IPS DF 19.7 (cell line): ENCODE data around the gene SCRT2.
"Not testable (repeated sequence)": the region's sequence is repeated elsewhere in the genome, so short reads cannot be mapped to it uniquely, and the experiment has no call there.

ENCODE experiments used
- DNase-seq: peaks from one replicate; pipeline ENCODE4 v3.0.0-alpha.2; 2013; ENCODE audit warnings: low read depth, low spot score

Gene SCRT2

DNA sequence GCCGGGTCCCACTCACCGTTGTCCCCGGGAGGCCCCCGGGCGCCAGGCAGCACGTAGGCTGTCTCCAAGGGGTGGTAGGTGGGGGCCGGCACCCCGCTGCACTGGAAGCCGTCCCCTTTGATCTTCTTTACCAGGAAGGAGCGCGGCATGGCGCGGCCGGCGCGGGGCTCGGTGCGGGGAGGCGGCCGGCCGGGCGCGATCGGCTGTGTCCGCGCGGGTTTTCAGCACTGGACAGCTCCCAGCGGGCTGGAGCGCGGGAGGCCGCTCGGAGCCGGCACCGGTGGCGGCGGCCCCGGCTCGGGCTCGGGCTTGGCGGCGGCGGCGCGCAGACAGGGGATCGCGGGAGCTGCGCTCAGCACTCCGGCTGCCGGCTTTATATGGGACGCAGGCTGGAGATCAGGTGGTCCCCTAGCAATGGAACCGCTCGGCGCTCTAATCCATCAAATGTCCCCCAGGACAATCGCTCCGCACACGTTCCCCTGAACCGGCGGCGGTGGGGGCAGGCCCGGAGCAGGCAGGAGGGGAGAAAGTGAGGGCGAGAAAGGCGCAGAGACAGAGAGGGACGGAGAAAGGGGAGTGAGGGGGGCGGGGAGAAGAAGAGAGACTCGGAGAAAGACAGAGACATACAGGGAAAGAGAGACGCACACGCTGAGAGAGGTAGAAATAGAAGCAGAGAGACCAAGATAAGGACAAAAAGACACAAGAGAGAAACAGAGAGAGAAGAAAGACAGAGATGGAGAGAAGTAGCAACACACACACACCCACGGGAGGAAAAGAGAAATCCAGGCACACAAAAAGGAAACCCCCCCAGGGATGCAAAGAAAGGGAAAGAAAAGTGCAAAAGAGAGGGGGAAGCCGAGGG lies at the start of gene SCRT2:
SCRT2 (minus strand) TSS at position 350 of the 862 bp plus-strand sequence; CDS start at position 149, 201 bp downstream.
- DNase-seq: no peak

GRCh38 chr20:724797-725196 lies 49.2 kb upstream of the SCRT2 start:
- DNase-seq: not testable (repeated sequence)

- no peak for DNase-seq
Measured at GRCh38 chr20:723756-724155, 48.2 kb upstream of the SCRT2 start.

DNA sequence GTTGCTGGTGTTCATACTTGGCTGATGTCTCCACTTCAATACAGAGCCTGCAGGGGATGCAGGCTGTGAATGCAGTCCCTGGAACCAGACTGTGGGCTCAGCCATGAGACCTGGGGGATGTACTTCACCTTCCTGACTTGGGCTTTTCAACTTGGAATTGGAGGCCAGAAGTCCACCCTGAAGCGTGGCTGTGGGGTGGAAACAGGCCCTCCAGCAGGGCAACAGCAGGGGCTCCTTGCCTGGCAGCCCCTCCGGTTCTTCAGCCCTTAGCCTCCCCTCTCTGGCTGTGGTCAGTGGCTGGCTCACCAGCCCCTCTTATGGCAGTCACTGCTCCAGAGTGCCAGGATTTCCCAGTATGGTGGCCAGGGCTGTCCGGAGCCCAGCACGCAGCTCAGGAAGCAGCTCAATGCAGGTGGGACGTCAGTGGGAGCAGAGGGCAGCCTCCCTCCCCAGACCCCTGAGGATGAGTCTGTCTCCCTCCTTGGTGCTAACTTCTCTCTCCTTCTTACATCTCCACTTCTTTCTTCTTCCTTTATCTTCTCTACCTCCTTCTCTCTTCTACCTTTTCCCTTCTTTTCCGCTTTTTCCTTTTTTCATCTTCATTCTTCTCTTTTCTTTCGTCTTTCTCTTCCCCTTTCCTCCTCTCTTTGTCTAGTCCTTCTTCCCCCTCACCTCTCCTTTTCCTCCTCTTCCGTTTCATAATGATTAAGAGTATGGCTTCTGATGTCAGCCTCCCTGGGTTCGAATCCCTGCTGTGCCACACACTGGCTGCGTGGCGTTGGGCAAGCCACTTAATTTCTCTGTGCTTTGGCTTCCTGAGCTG lies 47.4 kb upstream of the SCRT2 start:
- no peak for DNase-seq

DNA sequence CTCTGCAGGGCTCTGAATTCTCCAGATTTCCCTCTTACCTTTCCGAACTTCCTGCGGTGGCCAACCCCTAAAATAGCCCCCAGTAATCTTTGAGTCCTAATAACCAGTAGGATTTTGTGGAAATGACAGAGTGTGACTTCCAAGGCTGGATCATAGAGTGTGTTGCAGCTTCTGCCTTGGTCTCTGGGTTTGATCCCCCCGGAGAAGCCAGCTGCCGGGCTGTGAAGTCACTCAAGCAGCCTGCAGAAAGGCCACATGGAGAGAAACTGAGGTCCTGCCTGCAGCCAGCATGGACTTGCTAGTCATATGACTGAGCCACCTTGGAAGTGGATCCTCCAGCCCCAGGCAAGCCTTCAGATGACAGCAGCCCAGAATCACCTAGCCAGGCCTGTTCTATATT lies 46.3 kb upstream of the SCRT2 start:
- no peak for DNase-seq

- DNase-seq: no peak
Measured at GRCh38 chr20:719816-720215, 44.2 kb upstream of the SCRT2 start.

DNA sequence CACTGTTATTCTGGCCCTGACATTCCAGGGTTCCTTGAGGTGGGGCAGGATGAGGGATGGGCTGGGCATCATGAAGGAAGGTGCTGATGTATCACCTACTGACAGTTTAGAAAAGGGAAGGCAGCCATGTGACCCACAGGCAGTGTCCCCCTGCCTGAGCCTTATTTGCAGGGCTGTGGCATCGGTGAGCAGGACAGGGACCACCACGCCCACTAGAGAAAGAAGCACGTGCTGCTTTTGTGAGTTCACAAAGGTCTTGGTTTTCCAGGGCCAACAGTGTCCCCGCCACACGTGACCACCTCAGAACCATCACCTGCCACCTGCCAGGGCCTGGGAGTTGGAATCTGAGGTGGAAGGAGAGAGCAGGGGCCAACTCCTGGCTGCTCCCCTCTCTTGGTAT lies 43.5 kb upstream of the SCRT2 start:
- no peak for DNase-seq

DNA sequence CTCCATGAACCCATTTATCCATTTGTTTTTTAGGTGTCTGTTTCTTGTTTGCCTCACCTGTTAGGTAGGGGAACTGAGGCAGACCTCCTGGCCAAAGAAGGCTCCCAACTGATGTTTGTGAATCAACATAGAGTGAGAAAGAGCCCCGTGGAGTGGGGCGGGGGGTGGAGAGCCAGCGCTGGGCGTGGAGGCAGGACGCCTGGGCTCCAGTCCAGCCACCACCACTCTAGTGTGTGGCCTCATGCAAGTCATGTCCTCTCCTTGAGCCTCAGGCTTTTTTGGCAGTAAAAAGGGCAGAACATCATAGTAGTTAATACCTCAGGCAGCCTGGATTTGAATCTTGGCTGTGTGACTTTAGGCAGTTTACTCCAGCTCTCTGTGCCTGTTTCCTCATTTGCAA lies 42.2 kb upstream of the SCRT2 start:
- DNase-seq: no peak

GRCh38 chr20:717271-717670 lies 41.7 kb upstream of the SCRT2 start:
- no peak for DNase-seq

- DNase-seq: no peak
Measured at GRCh38 chr20:714453-714852, 38.9 kb upstream of the SCRT2 start.

DNA sequence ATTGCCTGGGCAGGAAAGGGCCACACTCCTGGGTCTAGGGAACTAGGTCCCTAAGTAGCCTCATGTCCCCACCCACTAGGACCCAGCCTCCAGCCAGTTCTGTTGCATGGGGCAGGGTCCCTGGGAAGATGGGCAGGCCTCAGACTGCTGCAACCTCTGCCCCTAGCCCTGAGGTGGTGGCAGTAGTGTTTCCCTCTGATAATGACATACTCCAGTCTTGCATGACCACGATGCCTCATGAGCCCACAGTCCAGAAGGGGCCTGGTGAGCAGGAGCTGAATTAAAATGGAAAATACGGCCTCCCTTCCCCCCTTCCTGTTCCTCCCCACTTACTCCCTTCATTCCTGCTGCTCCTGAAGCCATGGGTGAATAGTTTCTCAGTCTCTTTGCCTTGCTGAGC lies 36.0 kb upstream of the SCRT2 start:
- DNase-seq: no peak

DNA sequence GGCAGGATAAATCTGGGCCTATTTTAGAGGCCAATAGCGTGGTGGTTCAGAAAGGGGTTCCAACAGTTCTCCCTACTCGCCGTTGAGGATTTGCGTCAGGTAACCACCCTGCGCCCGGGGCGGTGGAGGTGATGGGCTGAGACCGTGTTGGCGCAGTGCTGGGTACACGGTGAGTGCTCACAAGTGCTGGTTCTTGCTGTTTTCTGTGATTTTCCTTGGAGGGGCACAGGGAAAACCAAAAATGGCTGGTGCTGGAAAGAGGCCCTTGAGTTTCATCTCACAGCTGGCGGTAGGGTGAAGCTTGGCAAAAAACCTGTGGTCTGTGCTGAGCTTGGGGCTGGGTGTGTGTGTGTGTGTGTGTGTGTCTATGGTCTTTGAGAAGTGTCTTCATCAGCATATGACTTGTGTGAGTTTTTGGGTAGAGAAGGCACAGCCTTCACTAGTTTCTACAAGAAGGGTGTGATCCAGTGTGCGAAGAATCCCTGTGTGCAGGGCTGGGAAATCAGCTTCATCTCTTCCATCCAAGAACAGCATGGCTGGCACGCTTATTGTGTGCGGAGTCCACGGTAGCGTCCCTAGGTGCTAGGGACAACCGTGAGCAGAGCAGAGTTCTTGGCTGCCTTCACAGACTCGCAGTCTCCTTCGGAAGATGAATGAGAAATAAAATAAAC lies 35.3 kb upstream of the SCRT2 start:
- DNase-seq: no peak

DNA sequence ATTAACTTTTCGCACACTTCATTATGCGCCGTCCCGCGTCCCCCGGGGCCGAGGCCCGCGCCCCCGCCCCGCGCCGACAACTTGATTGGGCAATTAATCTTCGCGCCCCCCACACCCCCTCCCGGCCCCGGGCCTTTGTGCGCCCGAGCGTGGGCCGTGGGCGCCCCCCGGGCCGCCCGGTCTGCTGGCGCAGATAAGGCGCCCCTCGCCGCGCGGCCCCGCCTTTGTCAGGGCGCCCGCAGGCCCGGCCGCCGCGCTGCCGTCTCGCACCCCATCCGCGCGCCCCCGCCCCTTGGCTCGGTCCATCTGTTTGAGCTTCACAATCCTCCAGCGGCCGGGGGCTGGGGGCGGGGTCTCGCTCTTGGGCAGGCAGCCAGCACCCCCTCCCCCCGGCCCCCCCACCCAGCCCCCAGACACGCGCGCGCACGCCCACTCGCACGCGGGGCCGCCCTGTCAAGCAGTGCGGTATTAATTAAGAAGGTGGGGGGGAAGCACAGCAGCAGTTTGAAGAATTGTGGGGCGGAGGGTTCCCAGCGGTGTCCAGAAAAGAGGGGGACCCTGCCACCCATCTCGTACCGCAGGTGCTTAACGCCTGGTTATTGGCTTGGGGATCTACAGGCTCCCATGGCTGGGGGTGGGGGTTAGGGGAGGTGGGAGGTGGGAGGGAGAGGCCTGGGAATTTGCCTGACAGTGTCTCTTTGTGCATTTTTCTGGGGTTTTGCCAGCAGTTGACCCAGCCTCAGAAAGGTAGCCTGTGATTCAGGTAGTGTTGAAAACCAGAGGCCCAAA lies 34.6 kb upstream of the SCRT2 start:
- DNase-seq: no peak

DNA sequence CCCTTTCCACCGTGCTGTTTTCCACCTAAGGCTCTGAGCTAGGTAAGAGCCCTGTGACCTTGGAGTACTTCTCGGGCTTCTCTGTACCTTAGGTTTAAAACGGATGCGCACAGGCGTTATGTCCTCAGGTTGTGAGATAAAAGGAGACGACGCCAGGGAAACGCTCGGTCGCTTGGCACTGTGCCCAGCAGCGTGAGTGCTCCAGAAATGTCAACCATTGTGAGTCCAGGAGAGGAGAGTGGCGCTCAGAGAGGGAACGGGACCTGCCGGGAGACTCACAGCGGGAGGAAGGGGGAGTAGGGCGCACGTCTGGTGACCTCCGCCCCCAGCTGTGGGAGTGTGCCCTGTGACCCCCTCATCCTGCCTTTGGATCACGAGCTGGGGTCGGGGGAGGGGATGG lies 33.8 kb upstream of the SCRT2 start:
- no peak for DNase-seq

DNA sequence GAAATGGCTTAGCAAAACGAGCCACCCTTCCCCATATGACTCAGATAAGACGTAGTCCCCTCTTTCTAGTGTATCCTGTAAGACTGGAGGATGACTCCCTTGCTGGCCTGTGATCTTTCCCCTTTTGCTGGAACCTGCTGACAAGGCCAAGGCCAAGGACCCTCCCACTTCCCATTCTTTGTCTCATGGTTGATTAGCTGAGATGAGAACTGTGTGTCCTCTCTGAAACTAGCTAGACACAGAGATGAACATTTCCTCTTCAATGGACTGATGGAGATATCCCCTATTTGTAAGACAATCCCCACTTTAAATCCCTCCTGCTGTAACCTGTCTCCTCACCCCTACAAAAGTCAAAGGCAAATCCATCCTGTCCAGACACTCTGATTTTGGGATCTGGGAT lies 33.4 kb upstream of the SCRT2 start:
- no peak for DNase-seq

DNA sequence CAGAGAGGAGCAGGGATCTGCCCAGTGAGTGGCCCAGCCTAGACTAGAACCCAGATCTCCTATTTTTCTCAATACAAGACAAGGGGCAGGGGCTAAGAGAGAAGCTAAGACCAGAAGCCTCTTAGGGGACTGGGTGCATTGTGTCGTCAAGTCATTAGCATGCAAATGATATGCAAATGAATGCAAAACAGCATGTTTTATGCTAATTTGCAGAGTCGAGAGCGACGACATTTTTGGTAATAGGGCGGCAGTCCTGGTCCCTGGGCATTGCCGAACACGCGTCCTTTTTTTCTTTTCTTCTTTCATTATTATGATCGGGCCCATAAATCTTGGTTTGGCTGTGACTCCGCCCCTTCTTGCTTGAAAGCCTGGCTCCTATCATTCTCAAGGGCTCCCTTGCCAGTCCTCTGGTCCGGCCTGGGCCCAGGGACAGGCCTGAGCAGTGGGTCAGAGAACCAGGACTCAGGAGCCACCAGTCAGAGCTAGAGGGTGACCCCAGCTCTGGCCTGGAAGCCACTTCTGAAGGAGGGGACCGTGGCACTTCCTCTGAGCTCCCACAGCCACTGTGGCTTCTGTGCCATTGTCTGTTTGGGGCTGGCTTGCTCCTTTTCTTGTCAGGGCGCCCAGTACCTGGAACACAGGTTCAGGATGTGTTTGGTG lies 32.0 kb upstream of the SCRT2 start:
- DNase-seq: no peak

- DNase-seq: no peak
Measured at GRCh38 chr20:706366-706885, 30.8 kb upstream of the SCRT2 start.

- DNase-seq: no peak
Measured at GRCh38 chr20:704726-705125, 29.1 kb upstream of the SCRT2 start.

DNA sequence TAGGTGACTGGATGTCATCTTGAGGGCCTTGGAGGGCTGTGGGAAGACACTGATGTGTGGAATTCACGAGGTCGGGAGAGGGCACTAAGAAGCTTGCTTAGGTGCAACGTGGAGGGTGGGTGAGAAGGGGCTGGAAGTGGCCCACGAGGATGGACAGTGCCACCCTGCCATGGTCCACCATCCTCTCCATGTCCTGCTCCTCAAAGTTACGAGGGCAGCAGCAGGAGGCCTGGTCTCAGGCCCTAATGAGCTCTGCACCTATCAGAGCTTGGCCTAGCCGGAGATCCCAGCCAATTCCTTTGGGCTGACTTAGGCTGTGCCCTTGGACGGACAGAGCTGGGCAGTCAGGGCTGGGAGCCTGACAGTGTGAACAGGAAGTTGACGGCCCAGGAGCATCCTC lies 27.8 kb upstream of the SCRT2 start:
- DNase-seq: no peak

GRCh38 chr20:703006-703405 lies 27.4 kb upstream of the SCRT2 start:
- DNase-seq: no peak
